Stimulated activated CD4-positive, alpha-beta T cell treated with anti-CD3 and anti-CD28 coated beads, TNF-alpha, amount 100 ng/mL, for 1 hour (primary cell): ENCODE measurements around the gene TMEM53.

ENCODE experiments used
- DNase-seq, 3 donors: peaks; one replicate each; pipeline ENCODE4 v3.0.0-alpha.2; 2020; ENCODE audit warnings: low read depth in 3 of 3, low spot score in 1 of 3

The TMEM53 gene

GRCh38 chr1:44606701-44607281 is 67.5 kb downstream of the TMEM53 start:
- DNase-seq, result no peak

GRCh38 chr1:44605914-44606615 is 68.2 kb downstream of the TMEM53 start:
- no peak for DNase-seq

- DNase-seq, result no peak
These were observed 69.9 kb downstream of the TMEM53 start for GRCh38 chr1:44604157-44604955.

GRCh38 chr1:44603718-44604117 is 70.6 kb downstream of the TMEM53 start:
- no peak for DNase-seq
